Duodenal mucosa (tissue), 2 donors: Measurements from ENCODE around the gene PDXK.

Experiments used
- H3K27ac ChIP-seq: one replicate; pipeline ENCODE4 v1.7.0; 2013; ENCODE audit warnings: low read depth, low read length
- H3K27me3 ChIP-seq, 2 donors: one replicate each; pipeline ENCODE4 v1.7.0; 2013; ENCODE audit warnings: low read length in 2 of 2, control low read depth in 1 of 2; ENCODE audit not compliant: insufficient read depth in 2 of 2, control insufficient read depth in 1 of 2
- H3K36me3 ChIP-seq, 2 donors: one replicate each; pipeline ENCODE4 v1.7.0; 2013; ENCODE audit warnings: low read length in 2 of 2, control low read depth in 1 of 2; ENCODE audit not compliant: insufficient read depth in 2 of 2, control insufficient read depth in 1 of 2
- H3K4me1 ChIP-seq, 2 donors: one replicate each; pipeline ENCODE4 v1.7.0; 2013; ENCODE audit warnings: low read length in 2 of 2, control low read depth in 1 of 2; ENCODE audit not compliant: insufficient read depth in 2 of 2, control insufficient read depth in 1 of 2
- H3K4me3 ChIP-seq, 2 donors: one replicate each; pipeline ENCODE4 v1.7.0; 2013; ENCODE audit warnings: low read length in 2 of 2, low read depth in 1 of 2
- H3K9ac ChIP-seq, 2 donors: one replicate each; pipeline ENCODE4 v1.7.0; 2013; ENCODE audit warnings: low read length in 2 of 2, low read depth in 1 of 2
- H3K9me3 ChIP-seq, 2 donors: one replicate each; pipeline ENCODE4 v1.7.0; 2013; ENCODE audit warnings: low read length in 2 of 2, control low read depth in 1 of 2; ENCODE audit not compliant: control insufficient read depth in 1 of 2

PDXK gene

DNA sequence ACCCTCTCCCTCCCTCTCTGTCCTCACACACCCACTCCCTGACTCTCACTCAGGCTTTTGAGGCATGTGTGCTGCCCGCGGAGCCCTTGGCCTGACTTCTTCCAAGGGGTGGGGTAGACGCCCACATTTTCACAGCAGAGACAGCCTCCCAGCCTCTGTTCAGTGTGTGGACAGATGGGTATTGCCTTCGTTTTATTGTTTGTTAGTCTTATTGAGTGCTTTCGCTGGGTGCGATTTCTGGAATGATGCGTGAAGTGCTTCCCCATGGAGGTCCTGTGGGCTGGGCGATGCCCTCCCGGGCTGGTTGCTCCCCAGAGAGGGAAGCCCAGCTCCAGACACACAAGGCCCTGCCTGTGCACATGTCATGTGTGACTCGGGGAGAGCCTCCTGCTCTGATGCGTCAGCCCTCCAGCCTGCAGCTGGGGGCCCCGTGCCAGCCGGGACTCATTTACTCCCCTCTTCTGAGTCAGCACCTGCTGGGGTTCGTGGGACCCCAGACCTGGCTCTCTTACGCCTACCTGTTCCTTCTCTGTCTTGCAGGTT is 14.7 kb downstream of the PDXK start:
- H3K9ac ChIP-seq = peak overlapping the region; percentile 59 to 64
- H3K36me3 ChIP-seq = peaks cover 6 to 19% of the 10 kb centered on the region in 2 donors
- peak overlapping the region; percentile 66 for H3K27ac ChIP-seq
- H3K27me3 ChIP-seq = no peaks in the 10 kb centered on the region
- peaks cover 41 to 67% of the 10 kb centered on the region in 2 donors for H3K4me1 ChIP-seq
- H3K4me3 ChIP-seq = peak overlapping the region; percentile 29 to 32
- H3K9me3 ChIP-seq = no peaks in the 10 kb centered on the region

DNA sequence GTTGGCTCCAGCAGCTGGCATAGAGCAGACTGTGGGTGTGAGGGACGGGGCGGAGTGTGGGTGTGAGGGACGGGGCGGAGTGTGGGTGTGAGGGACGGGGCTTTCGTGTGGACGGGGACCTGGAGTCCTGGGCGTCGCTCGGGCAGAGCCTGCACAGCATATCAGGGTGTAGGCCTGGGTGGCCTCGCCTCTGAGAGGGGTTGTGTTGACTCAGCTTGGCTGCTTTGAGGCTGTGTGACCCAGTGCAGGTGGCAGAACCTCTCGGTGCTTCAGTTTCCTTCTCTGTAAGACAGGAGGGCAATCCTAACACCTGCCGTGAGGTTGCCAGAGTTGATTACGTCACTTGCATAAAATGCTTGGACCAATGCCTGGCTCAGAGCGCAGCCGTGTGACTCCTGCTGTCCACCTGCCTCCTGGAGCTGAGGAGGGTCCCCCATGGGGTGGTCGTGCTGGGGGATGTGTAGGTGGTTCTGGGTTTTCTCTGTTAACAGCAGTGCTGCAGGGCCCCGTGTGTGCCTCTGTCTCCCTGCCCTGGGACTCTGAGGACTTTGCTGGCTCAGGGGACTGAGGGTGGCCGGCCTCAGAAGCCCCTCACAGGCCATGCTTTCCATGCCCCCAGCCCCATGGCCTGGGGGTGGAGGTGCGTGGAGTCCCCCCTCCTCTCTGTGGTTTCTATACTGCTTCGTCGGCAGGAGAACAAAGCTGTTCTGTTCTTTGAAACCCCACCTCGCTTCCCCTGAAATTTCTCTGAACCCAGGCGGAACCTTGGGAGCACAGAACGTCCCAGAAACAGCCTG is 15.4 kb downstream of the PDXK start:
- peaks cover 6 to 19% of the 10 kb centered on the region in 2 donors for H3K36me3 ChIP-seq
- H3K4me1 ChIP-seq = peaks cover 37 to 61% of the 10 kb centered on the region in 2 donors
- peak overlapping the region; percentile 1 to 59 for H3K9ac ChIP-seq
- H3K4me3 ChIP-seq = no peak overlapping the region
- H3K27me3 ChIP-seq = no peaks in the 10 kb centered on the region
- no peaks in the 10 kb centered on the region for H3K9me3 ChIP-seq
- H3K27ac ChIP-seq = peak overlapping the region; percentile 66

- Histone ChIP-seq H3K27ac (no peak overlapping the region), H3K9me3 (no peaks in the 10 kb centered on the region), H3K4me1 (peaks cover 35 to 55% of the 10 kb centered on the region in 2 donors), H3K9ac (peak overlapping the region; percentile 1 to 59), H3K4me3 (no peak overlapping the region), H3K36me3 (peaks cover 6 to 19% of the 10 kb centered on the region in 2 donors), H3K27me3 (no peaks in the 10 kb centered on the region)
Observed at GRCh38 chr21:43734928-43735229, 15.9 kb downstream of the PDXK start.

DNA sequence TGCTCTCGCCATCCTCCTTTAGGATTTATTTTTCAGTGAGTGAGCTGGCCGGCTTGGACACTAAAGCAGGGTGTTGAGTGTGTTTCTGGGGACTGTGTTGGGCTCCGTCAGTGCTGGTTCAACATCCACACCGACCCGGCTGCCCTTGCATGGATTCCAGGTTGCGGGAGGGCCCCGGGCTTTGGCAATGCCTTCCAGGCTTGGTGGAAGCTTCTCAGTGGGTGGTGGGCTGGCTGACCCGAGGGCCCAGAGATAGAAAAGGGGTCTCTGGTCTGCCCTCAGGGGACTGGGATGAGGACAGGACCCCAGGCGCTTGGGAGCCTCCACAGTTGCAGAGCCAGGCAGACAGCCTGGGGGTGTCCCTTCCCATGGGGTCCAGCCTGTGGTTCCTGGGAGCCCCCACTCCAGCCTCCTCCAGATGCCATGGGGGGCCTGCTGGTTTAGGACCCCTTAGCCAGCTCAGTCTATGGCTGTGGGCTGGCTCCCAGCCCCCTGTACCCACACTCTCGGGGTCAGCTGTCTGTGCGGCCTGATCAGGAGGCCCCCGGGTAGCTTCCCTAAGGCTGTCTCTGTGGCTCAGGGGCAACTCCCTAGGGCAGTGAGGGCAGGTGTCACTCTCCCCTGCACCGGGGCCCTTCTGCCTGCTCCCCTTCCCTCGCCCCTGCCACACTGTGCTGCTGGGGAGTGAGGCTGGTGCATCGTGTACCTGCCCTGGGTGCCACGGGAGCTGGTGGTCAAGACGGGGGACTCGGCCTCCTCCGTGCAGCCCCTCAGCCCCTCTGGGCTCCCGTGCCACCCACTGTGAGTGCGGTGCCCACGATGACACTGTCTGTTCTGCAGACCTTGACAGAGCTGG is 16.5 kb downstream of the PDXK start:
- Histone ChIP-seq H3K27ac (no peak overlapping the region), H3K4me1 (peaks cover 39 to 52% of the 10 kb centered on the region in 2 donors), H3K9me3 (no peaks in the 10 kb centered on the region), H3K36me3 (peaks cover 6 to 19% of the 10 kb centered on the region in 2 donors), H3K4me3 (no peak overlapping the region), H3K27me3 (no peaks in the 10 kb centered on the region), H3K9ac (peak overlapping the region in 1 of 2 donors; percentile 59)

GRCh38 chr21:43736224-43736883 is 17.4 kb downstream of the PDXK start:
- peaks cover 6 to 19% of the 10 kb centered on the region in 2 donors for H3K36me3 ChIP-seq
- H3K4me3 ChIP-seq = no peak overlapping the region
- no peak overlapping the region for H3K9ac ChIP-seq
- H3K9me3 ChIP-seq = no peaks in the 10 kb centered on the region
- H3K27me3 ChIP-seq = no peaks in the 10 kb centered on the region
- no peak overlapping the region for H3K27ac ChIP-seq
- H3K4me1 ChIP-seq = peaks cover 38 to 44% of the 10 kb centered on the region in 2 donors

DNA sequence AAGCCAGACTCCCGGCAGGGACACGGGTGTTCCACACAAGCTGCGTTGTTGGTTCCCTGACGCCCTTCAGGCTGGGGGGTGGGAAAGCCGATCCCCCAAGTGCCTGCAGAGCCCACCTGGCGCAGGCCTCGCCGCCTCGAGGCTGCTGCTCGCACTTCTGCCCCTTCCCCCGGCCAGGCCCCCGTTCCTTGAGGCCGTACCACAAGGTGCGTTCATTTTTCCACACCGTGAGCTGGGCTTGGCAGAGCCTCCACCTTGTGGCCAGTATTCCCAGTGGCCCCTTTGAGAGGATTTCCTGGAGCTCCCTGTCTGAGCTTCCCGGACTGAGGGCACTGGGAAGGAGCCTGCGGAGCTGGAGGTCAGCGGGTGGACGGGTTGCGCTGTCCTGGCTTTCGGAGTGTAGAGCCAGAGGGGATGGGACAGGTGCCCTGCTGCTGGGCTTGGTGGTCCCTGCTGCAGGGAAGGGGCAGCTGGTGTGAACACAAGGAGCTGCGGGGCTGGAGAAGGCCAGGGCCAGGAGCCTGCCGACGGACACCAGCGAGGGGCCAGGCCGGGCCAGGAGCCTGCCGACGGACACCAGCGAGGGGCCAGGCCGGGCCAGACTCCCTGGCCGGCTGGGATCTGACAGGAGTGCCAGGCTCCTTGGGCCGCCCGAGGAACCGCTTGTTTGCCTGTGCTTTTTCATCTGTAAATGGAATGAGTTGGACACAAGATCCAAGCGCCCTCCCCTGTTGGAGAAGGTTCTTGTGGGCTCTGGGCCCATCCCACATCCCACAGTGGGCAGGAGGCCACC is 18.4 kb downstream of the PDXK start:
- H3K9me3 ChIP-seq = no peaks in the 10 kb centered on the region
- H3K9ac ChIP-seq = no peak overlapping the region
- no peaks in the 10 kb centered on the region for H3K27me3 ChIP-seq
- H3K4me3 ChIP-seq = no peak overlapping the region
- H3K27ac ChIP-seq = no peak overlapping the region
- peaks cover 11 to 25% of the 10 kb centered on the region in 2 donors for H3K36me3 ChIP-seq
- peaks cover 30 to 34% of the 10 kb centered on the region in 2 donors for H3K4me1 ChIP-seq

GRCh38 chr21:43739621-43740435 is 20.9 kb downstream of the PDXK start:
- Histone ChIP-seq H3K27ac (no peak overlapping the region), H3K36me3 (peaks cover 17 to 41% of the 10 kb centered on the region in 2 donors), H3K27me3 (no peaks in the 10 kb centered on the region), H3K4me1 (peaks cover 11 to 12% of the 10 kb centered on the region in 2 donors), H3K4me3 (no peak overlapping the region), H3K9ac (no peak overlapping the region), H3K9me3 (no peaks in the 10 kb centered on the region)

- Histone ChIP-seq H3K4me3 (no peak overlapping the region), H3K36me3 (peaks cover 17 to 46% of the 10 kb centered on the region in 2 donors), H3K9me3 (no peaks in the 10 kb centered on the region), H3K4me1 (peaks cover 10 to 11% of the 10 kb centered on the region in 2 donors), H3K27ac (no peak overlapping the region), H3K27me3 (no peaks in the 10 kb centered on the region), H3K9ac (no peak overlapping the region)
Observed at GRCh38 chr21:43740497-43741156, 21.7 kb downstream of the PDXK start.
